Gastrocnemius medialis (tissue), 4 donors: ENCODE results near the gene PCDH1. TPM values are rescaled to one million over a fixed set of nuclear protein-coding genes. Genes with fewer than 3 reads are reported as not detected.

Source experiments
- ATAC-seq, 2 donors: fragments of 150-250 bp; one replicate each; pipeline ENCODE4 v1.9.1; 2016
- DNase-seq, 2 donors: peaks; one replicate each; pipeline ENCODE4 v3.0.0-alpha.2; 2019
- H3K27ac ChIP-seq, 4 donors: fragments of 200-600 bp; sonication (generic); 1 replicate in 1 of 4; 2 replicates in 3 of 4; pipeline ENCODE4 v1.5.1; 2016 to 2018; ENCODE audit warnings: mild to moderate bottlenecking in 2 of 4, moderate library complexity in 1 of 4
- H3K27me3 ChIP-seq, 3 donors: fragments of 200-600 bp; sonication (generic) in 2 of 3; 1 replicate in 1 of 3; 2 replicates in 2 of 3; pipeline versions ENCODE4 v1.5.1 to v1.6.0; 2016 to 2019; ENCODE audit warnings: mild to moderate bottlenecking in 1 of 3, moderate library complexity in 1 of 3
- H3K36me3 ChIP-seq, 2 donors: fragments of 200-600 bp; sonication (generic) in 1 of 2; one replicate each; pipeline ENCODE4 v1.5.1; 2017 to 2018
- H3K4me1 ChIP-seq, 2 donors: fragments of 200-600 bp; sonication (generic) in 1 of 2; one replicate each; pipeline ENCODE4 v1.5.1; 2016 to 2017; ENCODE audit warnings: mild to moderate bottlenecking in 2 of 2
- H3K4me3 ChIP-seq, 4 donors: fragments of 200-600 bp; sonication (generic) in 3 of 4; 1 replicate in 1 of 4; 2 replicates in 3 of 4; pipeline ENCODE4 v1.5.1; 2016 to 2019; ENCODE audit warnings: mild to moderate bottlenecking in 2 of 4
- H3K9me3 ChIP-seq, 3 donors: fragments of 200-600 bp; sonication (generic) in 2 of 3; 1 replicate in 1 of 3; 2 replicates in 2 of 3; pipeline ENCODE4 v1.5.1; 2016 to 2019
- CTCF ChIP-seq, 5 experiments: fragments of 450-650 bp in 3 of 5; fragments of 200-600 bp in 2 of 5; sonication (generic) in 2 of 5; IDR thresholded peaks in 4 of 5; conservative IDR thresholded peaks in 1 of 5; 1 replicate in 4 of 5; 2 replicates in 1 of 5; pipeline ENCODE4 v1.5.1; 2016 to 2019; ENCODE audit warnings: antibody characterized with exemption in 5 of 5, mild to moderate bottlenecking in 3 of 5, moderate library complexity in 3 of 5
- POLR2A ChIP-seq, 2 donors: fragments of 450-650 bp; IDR thresholded peaks; one replicate each; pipeline ENCODE4 v1.6.1; 2017; ENCODE audit warnings: antibody characterized with exemption in 2 of 2, mild to moderate bottlenecking in 2 of 2, moderate library complexity in 2 of 2
- in situ Hi-C, 4 donors: fragments of 200-750 bp; cut with MboI; loops; one replicate each; pipeline versions ENCODE4 v1.15.0 to v1.8.0; 2017; ENCODE audit warnings: low sequenced_read_pairs in 4 of 4
- intact Hi-C: fragments of 100-400 bp; cut with DNase I; formaldehyde crosslinking; loops from one replicate; pipeline ENCODE4 v1.15.1; 2023; ENCODE audit warnings: low total_unique reads
- total RNA-seq, 4 donors: library from RNA; depleted of rRNA; stranded (reverse); fragments of >200 nt; gene quantifications; one replicate each; pipeline versions ENCODE4 v1.1.0 to v1.2.3, GENCODE V29; 2016

The PCDH1 gene
- total RNA-seq, 4 donors from 2014 or later = 15.9 to 20.8 (median 18.1) TPM

GRCh38 chr5:141863569-141864178 lies 14.5 kb downstream of the PCDH1 start:
- in situ Hi-C loops = no loop called here
- TF ChIP-seq CTCF (IDR thresholded peaks at IDR 0.05 in 4 of 5, conservative IDR thresholded peaks at IDR 0.05 in 1 of 5) (no peak), POLR2A (IDR thresholded peaks at IDR 0.05) (no peak)

GRCh38 chr5:141862936-141863543 lies 15.2 kb downstream of the PCDH1 start:
- ATAC-seq = no peak

More at GRCh38 chr5:141863569-141864178, 14.5 kb downstream of the PCDH1 start:
- H3K36me3 ChIP-seq = no peaks in the 10 kb centered on the region
- no peak for ATAC-seq
- H3K4me1 ChIP-seq = peaks cover 0 to 4% of the 10 kb centered on the region in 2 donors
- H3K27me3 ChIP-seq = peaks cover 0 to 6% (median 0%) of the 10 kb centered on the region in 3 donors
- intact Hi-C loops = no loop called here
- no peak overlapping the region for H3K4me3 ChIP-seq
- H3K9me3 ChIP-seq = no peaks in the 10 kb centered on the region
- H3K27ac ChIP-seq = no peak overlapping the region
- DNase-seq = no peak

GRCh38 chr5:141861194-141861593 lies 17.0 kb downstream of the PCDH1 start:
- Histone ChIP-seq H3K9me3 (no peaks in the 10 kb centered on the region), H3K4me3 (no peak overlapping the region), H3K27ac (no peak overlapping the region), H3K27me3 (peaks cover 0 to 6% (median 0%) of the 10 kb centered on the region in 3 donors), H3K36me3 (no peaks in the 10 kb centered on the region), H3K4me1 (peaks cover 0 to 4% of the 10 kb centered on the region in 2 donors)
- no peak for DNase-seq
- TF ChIP-seq POLR2A (IDR thresholded peaks at IDR 0.05) (no peak), CTCF (IDR thresholded peaks at IDR 0.05 in 4 of 5, conservative IDR thresholded peaks at IDR 0.05 in 1 of 5) (no peak)
- intact Hi-C loops (no loop called here), in situ Hi-C loops (no loop called here)
- no peak for ATAC-seq

More at GRCh38 chr5:141862936-141863543, 15.2 kb downstream of the PCDH1 start:
- no peaks in the 10 kb centered on the region for H3K9me3 ChIP-seq
- DNase-seq = no peak
- no peak overlapping the region for H3K4me3 ChIP-seq
- in situ Hi-C loops = no loop called here
- H3K36me3 ChIP-seq = no peaks in the 10 kb centered on the region
- TF ChIP-seq CTCF (IDR thresholded peaks at IDR 0.05 in 4 of 5, conservative IDR thresholded peaks at IDR 0.05 in 1 of 5) = no peak
- no peak for TF ChIP-seq POLR2A (IDR thresholded peaks at IDR 0.05)
- peaks cover 0 to 4% of the 10 kb centered on the region in 2 donors for H3K4me1 ChIP-seq
- H3K27ac ChIP-seq = no peak overlapping the region
- intact Hi-C loops = no loop called here
- peaks cover 0 to 6% (median 0%) of the 10 kb centered on the region in 3 donors for H3K27me3 ChIP-seq

- Histone ChIP-seq H3K4me3 (no peak overlapping the region), H3K9me3 (no peaks in the 10 kb centered on the region), H3K27me3 (peaks cover 0 to 6% (median 0%) of the 10 kb centered on the region in 3 donors), H3K4me1 (peaks cover 0 to 8% of the 10 kb centered on the region in 2 donors), H3K27ac (peak overlapping the region in 3 of 4 donors; percentile 0 to 41 (median 25)), H3K36me3 (no peaks in the 10 kb centered on the region)
- ATAC-seq (no peak), DNase-seq (no peak)
- in situ Hi-C loops (no loop called here), intact Hi-C loops (no loop called here)
- TF ChIP-seq POLR2A (IDR thresholded peaks at IDR 0.05) (no peak), CTCF (IDR thresholded peaks at IDR 0.05 in 4 of 5, conservative IDR thresholded peaks at IDR 0.05 in 1 of 5) (no peak)
Observed at GRCh38 chr5:141858079-141858765, 20.0 kb downstream of the PCDH1 start.
